Measurements from ENCODE around the gene DNAJB13.

Gene DNAJB13

GRCh38 chr11:74018331-74019005, 67.6 kb downstream of the DNAJB13 start:
- no peak for FAIRE-seq

GRCh38 chr11:74019104-74019738, 68.4 kb downstream of the DNAJB13 start:
- FAIRE-seq = no peak

- no peak for FAIRE-seq
Measured at GRCh38 chr11:74019860-74020259, 69.0 kb downstream of the DNAJB13 start.
